ENCODE results near the gene TMEM240. TPM values are rescaled to one million over a fixed set of nuclear protein-coding genes. Genes with fewer than 3 reads are reported as not detected.

Gene TMEM240
- total RNA-seq (2014; rRNA removed; shearing (Covaris generic)) (0.64 and 0.76 TPM in 2 replicates), total RNA-seq (2022) (2.1 and 2.7 TPM in 2 replicates), Bru-seq, nascent RNA (percentile 25 among the genes with signal in this experiment), BruChase-seq, experiment 1, labeled RNA remaining after a 6-hour chase (percentile 41 among the genes with signal in this experiment), BruChase-seq, experiment 2, labeled RNA remaining after a 2-hour chase (percentile 37 among the genes with signal in this experiment)
- long read RNA-seq: 0 reads

- Histone ChIP-seq H4K20me1 (ENCODE audit: insufficient read depth, low read length) (no peaks in the 10 kb centered on the region), H3K4me2 (ENCODE audit: low read length) (no peak within 1 kb of the TSS), H3K27ac (ENCODE audit: low read depth, low read length, poor library complexity, severe bottlenecking) (no peak within 1 kb of the TSS), H3K4me1 (ENCODE audit: insufficient read depth, low read length, poor library complexity, severe bottlenecking) (no peaks in the 10 kb centered on the region), H3K9me2 (ENCODE audit: insufficient read depth, low read length) (no peaks in the 10 kb centered on the region), H2AFZ (ENCODE audit: low read length) (no peak within 1 kb of the TSS), H3K36me3 (ENCODE audit: insufficient read depth, low read length) (peaks cover 34% of the 10 kb centered on the region), H3K79me2 (ENCODE audit: insufficient read depth, low read depth, low read length) (no peaks in the 10 kb centered on the region), H3K4me3 (ENCODE audit: low read depth, low read length, poor library complexity, severe bottlenecking) (no peak within 1 kb of the TSS), H3K9me3 (ENCODE audit: low read length) (no peaks in the 10 kb centered on the region)
- no peak for DNase-seq (ENCODE audit: low spot score)
- intact Hi-C loops (cut with micrococcal nuclease; ENCODE audit: unreplicated experiment): no loop called here
- ChIA-PET CTCF (ENCODE audit: unreplicated experiment) (no interaction called here), POLR2A (no interaction called here)
- BruUV-seq (replicated peaks): no TSS peak
- TF ChIP-seq, protein P1, sequence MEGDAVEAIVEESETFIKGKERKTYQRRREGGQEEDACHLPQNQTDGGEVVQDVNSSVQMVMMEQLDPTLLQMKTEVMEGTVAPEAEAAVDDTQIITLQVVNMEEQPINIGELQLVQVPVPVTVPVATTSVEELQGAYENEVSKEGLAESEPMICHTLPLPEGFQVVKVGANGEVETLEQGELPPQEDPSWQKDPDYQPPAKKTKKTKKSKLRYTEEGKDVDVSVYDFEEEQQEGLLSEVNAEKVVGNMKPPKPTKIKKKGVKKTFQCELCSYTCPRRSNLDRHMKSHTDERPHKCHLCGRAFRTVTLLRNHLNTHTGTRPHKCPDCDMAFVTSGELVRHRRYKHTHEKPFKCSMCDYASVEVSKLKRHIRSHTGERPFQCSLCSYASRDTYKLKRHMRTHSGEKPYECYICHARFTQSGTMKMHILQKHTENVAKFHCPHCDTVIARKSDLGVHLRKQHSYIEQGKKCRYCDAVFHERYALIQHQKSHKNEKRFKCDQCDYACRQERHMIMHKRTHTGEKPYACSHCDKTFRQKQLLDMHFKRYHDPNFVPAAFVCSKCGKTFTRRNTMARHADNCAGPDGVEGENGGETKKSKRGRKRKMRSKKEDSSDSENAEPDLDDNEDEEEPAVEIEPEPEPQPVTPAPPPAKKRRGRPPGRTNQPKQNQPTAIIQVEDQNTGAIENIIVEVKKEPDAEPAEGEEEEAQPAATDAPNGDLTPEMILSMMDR (conservative IDR thresholded peaks at IDR 0.05; ENCODE audit: low read length): no peak
- no peak for TF ChIP-seq EZH2phosphoT487 (IDR thresholded peaks at IDR 0.05; ENCODE audit: borderline replicate concordance, low read depth, low read length)
Measured at GRCh38 chr1:1540090-1540817, at the start of gene TMEM240. Gene TMEM240, minus strand, starts transcription at chr1:1540624. Its CDS starts 278 bp downstream, at chr1:1540346.

GRCh38 chr1:1583347-1584010 is 43.1 kb upstream of the TMEM240 start:
- Histone ChIP-seq H3K9me2 (ENCODE audit: insufficient read depth, low read length) (no peaks in the 10 kb centered on the region), H3K9me3 (ENCODE audit: low read length) (no peaks in the 10 kb centered on the region), H3K4me3 (ENCODE audit: low read depth, low read length, poor library complexity, severe bottlenecking) (no peak overlapping the region), H3K4me2 (ENCODE audit: low read length) (no peak overlapping the region), H3K79me2 (ENCODE audit: insufficient read depth, low read depth, low read length) (no peaks in the 10 kb centered on the region), H4K20me1 (ENCODE audit: insufficient read depth, low read length) (no peaks in the 10 kb centered on the region), H3K36me3 (ENCODE audit: insufficient read depth, low read length) (no peaks in the 10 kb centered on the region), H3K27ac (ENCODE audit: low read depth, low read length, poor library complexity, severe bottlenecking) (no peak overlapping the region), H3K4me1 (ENCODE audit: insufficient read depth, low read length, poor library complexity, severe bottlenecking) (no peaks in the 10 kb centered on the region), H2AFZ (ENCODE audit: low read length) (no peak overlapping the region)
- no TSS peak for BruUV-seq (replicated peaks)
- TF ChIP-seq, protein P1 (conservative IDR thresholded peaks at IDR 0.05; ENCODE audit: low read length): no peak
- no peak for TF ChIP-seq EZH2phosphoT487 (IDR thresholded peaks at IDR 0.05; ENCODE audit: borderline replicate concordance, low read depth, low read length)
- intact Hi-C loops (cut with micrococcal nuclease; ENCODE audit: unreplicated experiment): no loop called here
- POLR2A ChIA-PET: no interaction called here
- CTCF ChIA-PET (ENCODE audit: unreplicated experiment): no interaction called here
- DNase-seq (ENCODE audit: low spot score): no peak
